PC-9 (cell line): ENCODE data around the gene EBF4.

Experiments
- EZH2 ChIP-seq: fragments of 200-600 bp; sonication (generic); IDR thresholded peaks from 2 replicates; pipeline ENCODE4 v1.8.0; 2017; ENCODE audit warnings: antibody characterized with exemption, low read depth
- TF ChIP-seq, protein P1 (sequence below): fragments of 200-600 bp; sonication (generic); conservative IDR thresholded peaks from 2 replicates; pipeline ENCODE4 v1.6.1; 2017; ENCODE audit warnings: mixed run types, antibody characterized with exemption, mild to moderate bottlenecking, moderate library complexity

DNA sequence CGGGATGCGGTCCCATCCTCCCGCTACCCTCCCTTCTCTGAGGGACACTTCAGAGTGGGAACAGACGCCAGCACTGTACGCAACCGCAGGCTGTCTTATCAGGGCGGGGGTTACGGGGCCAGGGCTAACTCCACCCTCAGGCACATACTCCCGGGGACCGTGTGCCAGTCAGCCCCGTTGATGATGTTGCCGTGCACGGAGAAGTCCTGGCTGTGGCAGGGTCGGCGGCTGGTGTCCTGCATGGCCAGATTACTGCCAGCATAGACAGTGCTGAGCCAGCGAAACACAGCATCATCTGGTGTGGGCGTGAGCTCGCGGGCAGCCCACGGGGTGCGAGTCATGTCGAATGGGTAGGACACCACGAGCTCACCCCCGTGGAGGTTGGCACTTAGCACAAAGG, 102.9 kb downstream of the EBF4 start:
- TF ChIP-seq, protein P1, sequence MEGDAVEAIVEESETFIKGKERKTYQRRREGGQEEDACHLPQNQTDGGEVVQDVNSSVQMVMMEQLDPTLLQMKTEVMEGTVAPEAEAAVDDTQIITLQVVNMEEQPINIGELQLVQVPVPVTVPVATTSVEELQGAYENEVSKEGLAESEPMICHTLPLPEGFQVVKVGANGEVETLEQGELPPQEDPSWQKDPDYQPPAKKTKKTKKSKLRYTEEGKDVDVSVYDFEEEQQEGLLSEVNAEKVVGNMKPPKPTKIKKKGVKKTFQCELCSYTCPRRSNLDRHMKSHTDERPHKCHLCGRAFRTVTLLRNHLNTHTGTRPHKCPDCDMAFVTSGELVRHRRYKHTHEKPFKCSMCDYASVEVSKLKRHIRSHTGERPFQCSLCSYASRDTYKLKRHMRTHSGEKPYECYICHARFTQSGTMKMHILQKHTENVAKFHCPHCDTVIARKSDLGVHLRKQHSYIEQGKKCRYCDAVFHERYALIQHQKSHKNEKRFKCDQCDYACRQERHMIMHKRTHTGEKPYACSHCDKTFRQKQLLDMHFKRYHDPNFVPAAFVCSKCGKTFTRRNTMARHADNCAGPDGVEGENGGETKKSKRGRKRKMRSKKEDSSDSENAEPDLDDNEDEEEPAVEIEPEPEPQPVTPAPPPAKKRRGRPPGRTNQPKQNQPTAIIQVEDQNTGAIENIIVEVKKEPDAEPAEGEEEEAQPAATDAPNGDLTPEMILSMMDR = no peak
- TF ChIP-seq EZH2 = no peak
